Common myeloid progenitor, CD34-positive (primary cell): ENCODE measurements around the gene PRR36.
A peak's percentile ranks its signal among the peaks of the same experiment; 100 is the strongest.

Experiments
- CTCF ChIA-PET: fragments of 350-600 bp; sonication (Branson Sonifier 250); formaldehyde crosslinking; loops from one replicate; lab custom pipeline; 2021; ENCODE audit warnings: antibody characterized with exemption; lab: Charles Lee
- POLR2A ChIA-PET: fragments of 350-600 bp; sonication (Branson Sonifier 250); formaldehyde crosslinking; loops from one replicate; lab custom pipeline; 2021; ENCODE audit warnings: antibody characterized with exemption; lab: Charles Lee
- DNase-seq, 3 donors: peaks; one replicate each; pipeline versions ENCODE4 v3.0.0 to v3.0.0-alpha.2; 2013
- H3K27ac ChIP-seq, 2 experiments: 1 replicate in 1 of 2; 2 replicates in 1 of 2; pipeline ENCODE4 v1.7.0; 2013; ENCODE audit warnings: inconsistent platforms in 2 of 2, low read length in 2 of 2, mild to moderate bottlenecking in 2 of 2, low read depth in 1 of 2, moderate library complexity in 1 of 2; ENCODE audit not compliant: severe bottlenecking in 2 of 2, insufficient read depth in 1 of 2, poor library complexity in 1 of 2
- H3K27me3 ChIP-seq, 5 experiments: replicated peaks in 2 of 5; 1 replicate in 3 of 5; 2 replicates in 2 of 5; pipeline versions ENCODE4 v1.6.1 to v1.7.0; 2013; ENCODE audit warnings: low read length in 4 of 5, mild to moderate bottlenecking in 2 of 5, moderate library complexity in 2 of 5, inconsistent platforms in 1 of 5; ENCODE audit not compliant: insufficient read depth in 5 of 5, control insufficient read depth in 4 of 5
- H3K36me3 ChIP-seq, 4 experiments: 1 replicate in 2 of 4; 2 replicates in 2 of 4; pipeline versions ENCODE4 v1.6.1 to v1.7.0; 2013; ENCODE audit warnings: low read length in 3 of 4, control low read depth in 1 of 4, mild to moderate bottlenecking in 1 of 4; ENCODE audit not compliant: control insufficient read depth in 4 of 4, insufficient read depth in 4 of 4
- H3K4me1 ChIP-seq, 4 experiments: 1 replicate in 3 of 4; 2 replicates in 1 of 4; pipeline versions ENCODE4 v1.6.1 to v1.7.1; 2013; ENCODE audit warnings: low read length in 3 of 4, mild to moderate bottlenecking in 3 of 4, control low read depth in 1 of 4, inconsistent platforms in 1 of 4, moderate library complexity in 1 of 4; ENCODE audit not compliant: control insufficient read depth in 4 of 4, insufficient read depth in 4 of 4; ENCODE audit errors: control extremely low read depth in 1 of 4
- H3K4me3 ChIP-seq, 7 experiments: 1 replicate in 4 of 7; 2 replicates in 3 of 7; pipeline versions ENCODE4 v1.5.1 to v1.7.0; 2013; ENCODE audit warnings: mild to moderate bottlenecking in 7 of 7, low read length in 6 of 7, moderate library complexity in 6 of 7, inconsistent platforms in 2 of 7, low read depth in 2 of 7, control low read depth in 1 of 7; ENCODE audit not compliant: insufficient read depth in 4 of 7, control insufficient read depth in 1 of 7; ENCODE audit errors: extremely low read depth in 1 of 7
- H3K9me3 ChIP-seq, 5 experiments: 1 replicate in 4 of 5; 2 replicates in 1 of 5; pipeline versions ENCODE4 v1.6.1 to v1.7.1; 2013; ENCODE audit warnings: low read length in 4 of 5, mild to moderate bottlenecking in 2 of 5, inconsistent platforms in 1 of 5, low read depth in 1 of 5, moderate library complexity in 1 of 5; ENCODE audit not compliant: control insufficient read depth in 4 of 5, insufficient read depth in 2 of 5; ENCODE audit errors: control extremely low read depth in 1 of 5
- WGBS: methylation state at CpG from one replicate; pipeline ENCODE4 v1.1.5; 2013; ENCODE audit not compliant: insufficient coverage; 5-methylcytosine and 5-hydroxymethylcytosine counted together

The PRR36 gene

DNA sequence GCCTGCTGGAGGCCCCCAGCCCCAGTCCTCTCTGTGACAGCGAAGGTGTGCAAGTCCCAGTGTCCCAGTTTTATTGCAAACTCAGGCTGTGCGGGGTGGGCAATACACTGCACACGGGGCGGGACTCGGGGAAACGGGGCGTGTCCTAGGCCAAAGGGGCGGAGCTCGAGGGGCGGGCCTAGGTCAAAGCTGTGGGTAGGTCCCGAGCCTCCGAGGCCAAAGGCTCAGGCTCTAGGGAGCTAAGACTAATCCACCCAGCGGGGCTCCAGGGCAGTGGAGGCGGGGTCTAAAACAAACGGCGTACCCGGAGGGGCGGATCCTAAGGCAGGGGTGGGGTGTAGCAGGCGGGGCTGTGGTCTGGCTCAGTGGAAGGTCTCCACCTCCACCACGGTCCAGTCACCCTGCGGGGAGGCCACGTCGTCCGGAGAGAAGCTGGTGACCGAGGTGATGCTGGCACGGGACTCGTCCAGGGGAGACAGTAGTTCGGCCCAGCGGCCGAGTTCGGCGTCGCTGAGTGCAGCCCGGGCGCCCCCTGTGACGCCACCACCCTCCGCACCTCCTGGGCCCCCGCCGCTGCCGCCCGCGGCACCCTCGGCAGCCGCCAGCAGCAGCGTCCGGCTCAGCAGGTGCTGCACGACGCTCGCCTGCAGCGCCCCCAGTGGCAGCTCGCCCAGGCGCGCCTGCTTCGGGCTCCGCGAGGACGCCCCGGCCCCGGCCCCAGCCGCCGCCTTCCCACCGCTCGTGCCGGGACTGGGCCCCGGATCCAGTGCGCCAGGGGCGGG is 5.3 kb downstream of the PRR36 start:
- peak overlapping the region; percentile 0 to 83 (median 55) for H3K4me3 ChIP-seq
- no peaks in the 10 kb centered on the region for H3K9me3 ChIP-seq
- H3K36me3 ChIP-seq = no peaks in the 10 kb centered on the region
- H3K27ac ChIP-seq = no peak overlapping the region
- peak; percentile 84 to 92 (median 91) for DNase-seq
- ChIA-PET CTCF (interaction anchor here (0.7 to 2.2 kb wide), 22 partner anchors 9 to 130 kb away, joined by 3 to 15 read pairs (median 4); partner anchors contain the start of genes MAP2K7 and SNAPC2), POLR2A (interaction anchor here (1.1 kb wide), 1 partner anchor 51 kb away, joined by 3 read pairs; the partner anchor contains the start of gene SNAPC2)
- peaks cover 0 to 55% (median 49%) of the 10 kb centered on the region in 4 experiments for H3K4me1 ChIP-seq
- peaks cover 0 to 43% (median 19%) of the 10 kb centered on the region in 5 experiments for H3K27me3 ChIP-seq
- WGBS = under 1% methylated on average over 54 of the region's 67 CpGs

DNA sequence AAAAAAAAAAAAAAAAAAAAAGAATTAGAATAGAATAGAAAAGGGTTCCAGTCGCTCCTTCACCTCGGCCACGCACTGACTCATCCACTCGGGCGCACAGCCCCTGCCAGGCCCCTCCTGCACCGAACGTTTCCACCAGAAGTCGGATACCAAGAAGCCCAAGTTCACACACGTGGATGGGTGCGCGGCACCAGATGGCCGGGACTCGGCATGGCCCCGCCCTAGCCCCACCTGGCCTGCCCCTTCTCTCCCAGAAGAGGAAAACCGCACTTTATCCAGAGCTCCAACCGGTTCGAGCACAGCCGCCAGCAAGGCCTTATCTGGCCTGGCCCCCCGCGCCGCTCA is 5.9 kb downstream of the PRR36 start:
- Histone ChIP-seq H3K9me3 (no peaks in the 10 kb centered on the region), H3K27ac (no peak overlapping the region), H3K27me3 (peaks cover 0 to 43% (median 22%) of the 10 kb centered on the region in 5 experiments), H3K36me3 (no peaks in the 10 kb centered on the region), H3K4me1 (peaks cover 0 to 53% (median 49%) of the 10 kb centered on the region in 4 experiments), H3K4me3 (peak overlapping the region in 5 of 7 experiments; percentile 28 to 83 (median 67))
- CTCF ChIA-PET = interaction anchor here (0.7 to 2.2 kb wide), 14 partner anchors 8 to 52 kb away, joined by 3 to 15 read pairs (median 4); partner anchors contain the start of genes MAP2K7 and SNAPC2
- 5% methylated on average over 20 of the region's 21 CpGs for WGBS
- peak; percentile 46 to 82 (median 71) for DNase-seq
- POLR2A ChIA-PET = no interaction called here

DNA sequence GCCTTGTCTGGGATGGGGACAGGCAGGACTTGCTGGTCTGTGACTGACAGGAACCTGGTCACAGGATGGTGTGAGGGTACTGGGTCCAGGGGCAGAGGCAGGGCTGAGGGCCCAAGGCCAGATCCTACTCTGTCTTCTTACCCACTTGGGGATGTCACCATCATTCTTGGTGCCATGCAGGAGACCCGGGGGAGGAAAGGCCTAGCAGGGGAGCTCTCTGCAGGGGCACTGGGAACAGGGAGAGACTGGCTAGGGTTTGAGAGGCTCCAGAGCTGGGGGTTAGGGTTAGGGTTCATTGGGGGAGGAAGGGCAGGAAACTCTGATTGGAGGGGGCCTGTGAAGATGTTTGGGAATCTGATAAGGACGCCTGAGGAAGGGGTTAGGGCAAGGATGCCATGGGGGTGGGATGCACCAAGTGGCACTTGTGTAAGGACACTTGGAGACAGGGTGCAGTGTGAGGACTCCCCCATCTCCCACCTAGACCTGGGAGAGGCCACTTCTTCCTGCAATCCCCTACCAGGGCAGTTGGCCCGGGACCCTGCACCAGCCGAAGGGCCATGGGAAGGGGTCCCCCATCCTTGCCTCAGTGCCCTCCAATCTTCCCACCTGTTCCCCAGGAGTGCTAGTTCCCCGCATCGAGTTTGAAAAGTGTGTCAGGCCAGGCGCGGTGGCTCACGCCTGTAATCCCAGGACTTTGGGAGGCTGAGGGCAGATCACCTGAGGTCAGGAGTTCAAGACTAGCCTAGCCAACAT is 6.9 kb downstream of the PRR36 start:
- Histone ChIP-seq H3K36me3 (no peaks in the 10 kb centered on the region), H3K27me3 (peaks cover 0 to 41% (median 15%) of the 10 kb centered on the region in 5 experiments), H3K4me1 (peaks cover 0 to 54% (median 44%) of the 10 kb centered on the region in 4 experiments), H3K27ac (no peak overlapping the region), H3K9me3 (no peaks in the 10 kb centered on the region), H3K4me3 (no peak overlapping the region)
- CTCF ChIA-PET = no interaction called here
- POLR2A ChIA-PET = no interaction called here
- 98% methylated on average over 8 of the region's 9 CpGs for WGBS
- DNase-seq = no peak

- DNase-seq = no peak
- Histone ChIP-seq H3K9me3 (no peaks in the 10 kb centered on the region), H3K36me3 (no peaks in the 10 kb centered on the region), H3K27ac (no peak overlapping the region), H3K4me3 (no peak overlapping the region), H3K4me1 (peaks cover 0 to 54% (median 45%) of the 10 kb centered on the region in 4 experiments), H3K27me3 (peaks cover 0 to 48% (median 15%) of the 10 kb centered on the region in 5 experiments)
- POLR2A ChIA-PET = no interaction called here
- CTCF ChIA-PET = interaction anchor here (2.2 kb wide), 1 partner anchor 54 kb away, joined by 6 read pairs; the partner anchor contains the start of gene SNAPC2
- 93% methylated on average over 10 of the region's 12 CpGs for WGBS
These were observed 7.6 kb downstream of the PRR36 start for GRCh38 chr19:7866399-7867091.

- WGBS = 36% methylated on average over 10 of the region's 10 CpGs
- Histone ChIP-seq H3K4me1 (peaks cover 0 to 50% (median 37%) of the 10 kb centered on the region in 4 experiments), H3K36me3 (no peaks in the 10 kb centered on the region), H3K27ac (no peak overlapping the region), H3K4me3 (no peak overlapping the region), H3K27me3 (peaks cover 0 to 60% (median 17%) of the 10 kb centered on the region in 5 experiments), H3K9me3 (no peaks in the 10 kb centered on the region)
- peak in 1 of 3 donors; percentile 16 for DNase-seq
- POLR2A ChIA-PET = no interaction called here
- CTCF ChIA-PET = interaction anchor here (2.2 to 3.9 kb wide), 2 partner anchors 12 to 55 kb away, joined by 6 to 20 read pairs; partner anchors contain the start of gene SNAPC2
These were observed 8.8 kb downstream of the PRR36 start for GRCh38 chr19:7865262-7865911.

DNA sequence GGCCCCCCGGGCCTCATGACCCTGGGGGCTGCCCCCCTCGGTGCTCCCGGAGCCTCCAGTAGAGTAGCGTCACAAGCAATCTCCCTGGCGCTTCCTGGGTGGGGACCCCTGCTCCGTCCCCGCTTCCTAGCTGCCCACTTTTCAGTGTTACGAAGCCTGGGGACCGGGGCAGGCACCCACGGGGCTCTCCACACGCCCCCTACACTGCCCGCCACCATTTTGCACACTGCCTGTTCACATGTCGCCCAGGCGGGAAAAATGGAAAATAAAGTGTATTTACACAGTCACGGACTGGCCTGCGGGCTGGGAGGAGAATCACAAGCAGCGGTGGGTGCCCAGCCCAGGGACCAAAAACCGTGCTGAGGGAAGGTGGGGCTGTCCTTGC is 9.5 kb downstream of the PRR36 start:
- DNase-seq = no peak
- POLR2A ChIA-PET = no interaction called here
- no peaks in the 10 kb centered on the region for H3K9me3 ChIP-seq
- H3K36me3 ChIP-seq = no peaks in the 10 kb centered on the region
- H3K4me3 ChIP-seq = no peak overlapping the region
- peaks cover 0 to 45% (median 33%) of the 10 kb centered on the region in 4 experiments for H3K4me1 ChIP-seq
- CTCF ChIA-PET = interaction anchor here (2.2 to 3.9 kb wide), 2 partner anchors 11 to 56 kb away, joined by 6 to 20 read pairs; partner anchors contain the start of gene SNAPC2
- WGBS = 71% methylated on average over 17 of the region's 18 CpGs
- peaks cover 0 to 66% (median 17%) of the 10 kb centered on the region in 5 experiments for H3K27me3 ChIP-seq
- H3K27ac ChIP-seq = no peak overlapping the region
